Esophagus squamous epithelium (tissue), 5 donors: ENCODE data around the gene EPB41L2. TPM values are rescaled to one million over a fixed set of nuclear protein-coding genes. Genes with fewer than 3 reads are reported as not detected.

ENCODE experiments used
- DNase-seq: peaks from one replicate; lab custom pipeline; 2025; lab: John Stamatoyannopoulos, UW
- H3K27ac ChIP-seq, 4 donors: fragments of 200-600 bp; sonication (generic); one replicate each; pipeline ENCODE4 v1.5.1; 2016 to 2019; ENCODE audit warnings: mild to moderate bottlenecking in 1 of 4
- H3K27me3 ChIP-seq, 4 donors: fragments of 200-600 bp; sonication (generic); 1 replicate in 3 of 4; 2 replicates in 1 of 4; pipeline versions ENCODE4 v1.5.1 to v1.6.0; 2017 to 2021; ENCODE audit warnings: antibody characterized with exemption in 1 of 4
- H3K36me3 ChIP-seq, 3 donors: fragments of 200-600 bp; sonication (generic); one replicate each; pipeline ENCODE4 v1.5.1; 2016 to 2019
- H3K4me1 ChIP-seq, 3 donors: fragments of 200-600 bp; sonication (generic); one replicate each; pipeline ENCODE4 v1.5.1; 2017 to 2019
- H3K4me3 ChIP-seq, 4 donors: fragments of 200-600 bp; sonication (generic); 1 replicate in 3 of 4; 2 replicates in 1 of 4; pipeline ENCODE4 v1.5.1; 2016 to 2019; ENCODE audit warnings: mild to moderate bottlenecking in 2 of 4, moderate library complexity in 1 of 4
- H3K9me3 ChIP-seq, 3 donors: fragments of 200-600 bp; sonication (generic); one replicate each; pipeline ENCODE4 v1.5.1; 2016 to 2019
- POLR2A ChIP-seq, 4 donors: fragments of 450-650 bp; IDR thresholded peaks; one replicate each; pipeline ENCODE4 v1.6.1; 2017; ENCODE audit warnings: antibody characterized with exemption in 4 of 4, mild to moderate bottlenecking in 4 of 4, moderate library complexity in 3 of 4
- WGBS, 2 donors: methylation state at CpG; one replicate each; pipeline ENCODE4 v1.1.5; 2018; 5-methylcytosine and 5-hydroxymethylcytosine counted together
- intact Hi-C: fragments of 100-400 bp; cut with DNase I; formaldehyde crosslinking; loops from one replicate; pipeline ENCODE4 v1.15.0; 2022
- total RNA-seq, 4 donors: library from RNA; depleted of rRNA; stranded (reverse); fragments of >200 nt; gene quantifications; one replicate each; pipeline ENCODE4 v1.1.0, GENCODE V29; 2016
- TF ChIP-seq, protein P1 (sequence below), 6 experiments: fragments of 450-650 bp in 4 of 6; fragments of 200-600 bp in 2 of 6; sonication (generic) in 2 of 6; IDR thresholded peaks; one replicate each; pipeline ENCODE4 v1.5.1; 2016 to 2019; ENCODE audit warnings: antibody characterized with exemption in 6 of 6, mild to moderate bottlenecking in 4 of 6, moderate library complexity in 4 of 6
- donor health status: DM: yes; HTN: yes; CAD: no.

The EPB41L2 gene
- total RNA-seq, 4 donors from 2014 or later: 6.2 to 58.0 (median 14.9) TPM

DNA sequence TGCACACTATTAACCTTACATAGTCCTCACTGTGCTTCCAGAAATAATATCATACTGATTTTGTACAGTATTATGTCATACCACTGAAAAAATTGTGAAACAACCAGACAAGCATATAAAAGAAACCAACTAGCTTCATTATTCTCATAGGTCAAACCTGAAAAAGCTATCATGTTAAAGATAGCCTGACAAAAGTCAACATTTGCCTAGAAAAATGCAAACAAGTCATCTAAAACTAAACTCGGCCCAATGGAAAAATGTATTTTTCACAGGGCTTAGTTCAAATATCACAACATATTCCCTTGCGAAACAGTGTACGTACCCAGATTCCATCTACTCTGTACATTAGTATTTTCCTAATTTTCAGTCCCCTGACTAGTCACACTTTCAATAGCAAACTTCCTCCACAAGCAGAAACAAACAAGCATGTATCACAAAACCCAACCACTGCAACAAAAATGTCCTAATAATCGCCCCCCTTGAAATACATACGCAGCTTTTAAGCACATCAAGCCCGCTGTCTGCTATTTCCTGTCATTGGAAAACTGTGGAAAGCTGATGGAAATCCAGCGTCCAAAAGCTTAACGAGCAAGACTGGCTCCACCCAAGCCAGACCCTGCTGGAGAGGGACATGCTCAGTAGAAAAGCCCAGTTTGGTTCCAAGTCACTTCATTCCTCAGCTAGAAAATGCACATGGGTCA is 93.1 kb downstream of the EPB41L2 start:
- TF ChIP-seq POLR2A (IDR thresholded peaks at IDR 0.05): no peak
- TF ChIP-seq, protein P1, sequence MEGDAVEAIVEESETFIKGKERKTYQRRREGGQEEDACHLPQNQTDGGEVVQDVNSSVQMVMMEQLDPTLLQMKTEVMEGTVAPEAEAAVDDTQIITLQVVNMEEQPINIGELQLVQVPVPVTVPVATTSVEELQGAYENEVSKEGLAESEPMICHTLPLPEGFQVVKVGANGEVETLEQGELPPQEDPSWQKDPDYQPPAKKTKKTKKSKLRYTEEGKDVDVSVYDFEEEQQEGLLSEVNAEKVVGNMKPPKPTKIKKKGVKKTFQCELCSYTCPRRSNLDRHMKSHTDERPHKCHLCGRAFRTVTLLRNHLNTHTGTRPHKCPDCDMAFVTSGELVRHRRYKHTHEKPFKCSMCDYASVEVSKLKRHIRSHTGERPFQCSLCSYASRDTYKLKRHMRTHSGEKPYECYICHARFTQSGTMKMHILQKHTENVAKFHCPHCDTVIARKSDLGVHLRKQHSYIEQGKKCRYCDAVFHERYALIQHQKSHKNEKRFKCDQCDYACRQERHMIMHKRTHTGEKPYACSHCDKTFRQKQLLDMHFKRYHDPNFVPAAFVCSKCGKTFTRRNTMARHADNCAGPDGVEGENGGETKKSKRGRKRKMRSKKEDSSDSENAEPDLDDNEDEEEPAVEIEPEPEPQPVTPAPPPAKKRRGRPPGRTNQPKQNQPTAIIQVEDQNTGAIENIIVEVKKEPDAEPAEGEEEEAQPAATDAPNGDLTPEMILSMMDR (IDR thresholded peaks at IDR 0.05): no peak
- no peaks in the 10 kb centered on the region for H3K9me3 ChIP-seq
- intact Hi-C loops: no loop called here
- no peaks in the 10 kb centered on the region for H3K27me3 ChIP-seq
- peak overlapping the region in 3 of 4 donors; percentile 41 to 80 (median 57) for H3K27ac ChIP-seq
- peaks cover 0 to 34% (median 0%) of the 10 kb centered on the region in 3 donors for H3K4me1 ChIP-seq
- H3K4me3 ChIP-seq: peak overlapping the region in 3 of 4 donors; percentile 31 to 53 (median 32)
- no peak for DNase-seq
- no peaks in the 10 kb centered on the region for H3K36me3 ChIP-seq
- WGBS, 2 donors: 57 to 69% methylated on average over 8 of the region's 8 CpGs

DNA sequence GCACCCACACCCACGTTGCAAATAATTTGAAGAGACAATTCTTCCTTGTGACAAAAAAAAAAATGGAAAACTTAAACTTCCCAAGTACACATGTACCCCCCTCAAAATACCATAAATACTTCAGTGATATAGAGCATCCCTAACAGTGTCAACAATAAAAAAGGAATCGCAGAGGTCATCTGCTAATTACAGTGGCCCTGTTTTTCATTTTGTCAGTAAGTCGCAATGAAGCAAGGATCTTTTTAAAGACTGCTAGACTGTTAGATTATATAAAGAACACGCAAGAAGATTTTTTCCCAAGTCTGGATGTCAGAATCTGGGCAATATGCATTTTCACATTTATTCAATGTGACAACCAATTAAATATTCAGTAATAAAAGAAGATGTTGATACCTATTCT is 93.9 kb downstream of the EPB41L2 start:
- Histone ChIP-seq H3K27ac (peak overlapping the region in 3 of 4 donors; percentile 41 to 80 (median 57)), H3K9me3 (no peaks in the 10 kb centered on the region), H3K4me1 (peaks cover 0 to 41% (median 0%) of the 10 kb centered on the region in 3 donors), H3K36me3 (no peaks in the 10 kb centered on the region), H3K27me3 (no peaks in the 10 kb centered on the region), H3K4me3 (peak overlapping the region in 3 of 4 donors; percentile 31 to 53 (median 32))
- 65 to 69% methylated on average over 4 of the region's 4 CpGs for WGBS, 2 donors
- intact Hi-C loops: no loop called here
- TF ChIP-seq, protein P1 (IDR thresholded peaks at IDR 0.05): no peak
- TF ChIP-seq POLR2A (IDR thresholded peaks at IDR 0.05): no peak
- DNase-seq: no peak

DNA sequence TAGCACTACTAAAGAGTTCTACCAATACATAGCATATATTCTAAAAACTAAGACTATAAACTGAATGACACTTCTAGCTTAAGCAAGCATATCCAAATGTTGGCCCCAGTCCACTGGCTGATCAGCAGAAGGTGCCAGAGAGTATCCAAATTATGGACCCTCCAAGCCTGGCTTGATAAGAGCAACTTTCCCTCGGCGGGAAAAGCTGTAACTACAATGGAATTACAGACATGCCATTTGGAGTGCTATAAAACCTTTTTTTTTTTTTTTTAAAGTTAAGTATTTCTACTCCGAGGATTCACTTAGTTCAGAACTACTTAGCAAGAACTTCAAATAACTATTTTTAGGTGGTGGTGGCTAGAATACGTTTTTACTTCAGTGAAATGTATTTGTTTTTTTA is 94.6 kb downstream of the EPB41L2 start:
- peaks cover 0 to 46% (median 0%) of the 10 kb centered on the region in 3 donors for H3K4me1 ChIP-seq
- no peak for DNase-seq
- H3K36me3 ChIP-seq: no peaks in the 10 kb centered on the region
- TF ChIP-seq, protein P1 (IDR thresholded peaks at IDR 0.05): no peak
- no peak for TF ChIP-seq POLR2A (IDR thresholded peaks at IDR 0.05)
- H3K9me3 ChIP-seq: no peaks in the 10 kb centered on the region
- H3K4me3 ChIP-seq: peak overlapping the region in 3 of 4 donors; percentile 31 to 53 (median 32)
- H3K27ac ChIP-seq: peak overlapping the region in 1 of 4 donors; percentile 57
- intact Hi-C loops: no loop called here
- WGBS, 2 donors: 58 to 71% methylated on average over 4 of the region's 4 CpGs
- H3K27me3 ChIP-seq: no peaks in the 10 kb centered on the region

DNA sequence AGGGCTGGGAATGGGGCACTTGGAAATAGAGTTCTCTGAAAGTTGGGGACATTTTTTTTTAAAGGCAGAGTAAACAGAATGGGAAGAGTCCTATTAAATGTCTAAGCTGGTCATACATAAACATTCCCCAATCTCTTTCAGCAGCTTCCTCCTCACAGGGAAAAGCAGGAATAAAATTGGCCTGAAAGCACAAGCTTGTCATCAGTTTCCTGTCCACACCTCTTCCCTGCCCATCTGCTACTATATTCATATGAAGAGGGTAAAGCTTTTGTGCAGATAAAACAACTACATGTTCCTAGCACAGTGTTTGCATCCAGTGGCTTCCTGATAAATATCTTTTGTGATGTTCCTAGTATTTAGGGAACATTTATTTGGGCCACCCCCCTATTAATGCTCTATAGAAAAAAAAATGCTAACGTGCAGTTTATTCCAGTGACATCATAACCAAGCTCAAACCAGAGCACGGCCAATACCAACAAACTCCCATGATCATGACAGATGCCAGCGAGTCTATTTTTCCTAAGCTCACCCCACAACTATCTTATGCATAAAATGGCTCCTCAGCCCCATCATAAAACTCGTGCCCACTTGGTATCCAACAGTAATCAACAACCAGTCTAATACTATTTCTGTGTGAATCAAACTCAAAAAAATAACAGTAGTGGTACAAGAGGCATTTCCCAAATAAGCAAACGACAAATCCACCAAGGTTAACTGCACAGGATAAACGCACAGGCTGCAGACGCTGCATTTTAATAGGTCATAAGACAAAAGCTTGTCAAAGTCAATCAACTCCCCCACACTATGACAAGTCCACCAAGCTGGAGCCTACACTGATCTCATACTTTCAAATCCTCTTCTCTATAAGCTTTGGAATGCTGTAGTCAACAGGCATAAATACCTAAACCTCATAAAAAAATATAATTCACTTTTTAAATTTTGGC is 95.3 kb downstream of the EPB41L2 start:
- intact Hi-C loops: no loop called here
- TF ChIP-seq, protein P1 (IDR thresholded peaks at IDR 0.05): no peak
- no peak for TF ChIP-seq POLR2A (IDR thresholded peaks at IDR 0.05)
- H3K27ac ChIP-seq: peak overlapping the region in 1 of 4 donors; percentile 57
- no peaks in the 10 kb centered on the region for H3K9me3 ChIP-seq
- no peak for DNase-seq
- no peaks in the 10 kb centered on the region for H3K36me3 ChIP-seq
- WGBS, 2 donors: 51 to 77% methylated on average over 7 of the region's 7 CpGs
- no peaks in the 10 kb centered on the region for H3K27me3 ChIP-seq
- H3K4me3 ChIP-seq: peak overlapping the region in 3 of 4 donors; percentile 31 to 53 (median 32)
- peaks cover 0 to 46% (median 0%) of the 10 kb centered on the region in 3 donors for H3K4me1 ChIP-seq
